Femur (tissue), 1 donor: Measurements from ENCODE around the gene SLC16A9.
"Not testable (repeated sequence)": the region's sequence is repeated elsewhere in the genome, so short reads cannot be mapped to it uniquely, and the experiment has no call there.

ENCODE experiments used
- DNase-seq: peaks from one replicate; pipeline ENCODE4 v3.0.0-alpha.2; 2017

Gene SLC16A9

GRCh38 chr10:59709395-59710125 lies at the start of gene SLC16A9:
Gene SLC16A9 (minus strand): TSS chr10:59709850. CDS start chr10:59684291, 25,559 bp downstream.
- peak; percentile 78 for DNase-seq

- no peak for DNase-seq
These were observed 48.3 kb upstream of the SLC16A9 start for GRCh38 chr10:59757966-59758365.

GRCh38 chr10:59754951-59755350 lies 45.3 kb upstream of the SLC16A9 start:
- DNase-seq = no peak

- no peak for DNase-seq
These were observed 43.6 kb upstream of the SLC16A9 start, which contains the start of gene MRLN for GRCh38 chr10:59753267-59753666. Gene MRLN (minus strand): TSS chr10:59753455.

GRCh38 chr10:59752278-59752940 lies 42.8 kb upstream of the SLC16A9 start:
- DNase-seq = no peak

- DNase-seq = no peak
These were observed 40.7 kb upstream of the SLC16A9 start for GRCh38 chr10:59750155-59750945.

- DNase-seq = no peak
These were observed 39.2 kb upstream of the SLC16A9 start for GRCh38 chr10:59748834-59749233.

- no peak for DNase-seq
These were observed 35.6 kb upstream of the SLC16A9 start for GRCh38 chr10:59745163-59745650.

- DNase-seq = not testable (repeated sequence)
These were observed 35.1 kb upstream of the SLC16A9 start for GRCh38 chr10:59744762-59745161.

GRCh38 chr10:59744156-59744555 lies 34.5 kb upstream of the SLC16A9 start:
- not testable (repeated sequence) for DNase-seq

GRCh38 chr10:59741583-59741982 lies 31.9 kb upstream of the SLC16A9 start:
- no peak for DNase-seq

GRCh38 chr10:59741048-59741447 lies 31.4 kb upstream of the SLC16A9 start:
- DNase-seq = no peak

GRCh38 chr10:59736749-59737148 lies 27.1 kb upstream of the SLC16A9 start:
- DNase-seq = no peak

GRCh38 chr10:59735296-59735695 lies 25.6 kb upstream of the SLC16A9 start:
- no peak for DNase-seq

- no peak for DNase-seq
These were observed 24.4 kb upstream of the SLC16A9 start for GRCh38 chr10:59734014-59734462.

- not testable (repeated sequence) for DNase-seq
These were observed 23.8 kb upstream of the SLC16A9 start for GRCh38 chr10:59733321-59734013.

- not testable (repeated sequence) for DNase-seq
These were observed 23.2 kb upstream of the SLC16A9 start for GRCh38 chr10:59732849-59733248.

- not testable (repeated sequence) for DNase-seq
These were observed 19.5 kb upstream of the SLC16A9 start for GRCh38 chr10:59729167-59729566.

GRCh38 chr10:59724098-59724938 lies 14.7 kb upstream of the SLC16A9 start:
- no peak for DNase-seq

GRCh38 chr10:59720377-59720776 lies 10.7 kb upstream of the SLC16A9 start:
- DNase-seq = no peak

GRCh38 chr10:59719374-59719773 lies 9.7 kb upstream of the SLC16A9 start:
- DNase-seq = no peak

- no peak for DNase-seq
These were observed 8.6 kb upstream of the SLC16A9 start for GRCh38 chr10:59718257-59718656.
